Measurements from ENCODE around the gene PGLYRP2. TPM values are rescaled to one million over a fixed set of nuclear protein-coding genes. Genes with fewer than 3 reads are reported as not detected.

PGLYRP2 gene
- total and polyA plus RNA-seq, 9 of the 15 experiments (the other 6 are each of a cell fraction or from before 2014, with no cell fraction given): not detected

DNA sequence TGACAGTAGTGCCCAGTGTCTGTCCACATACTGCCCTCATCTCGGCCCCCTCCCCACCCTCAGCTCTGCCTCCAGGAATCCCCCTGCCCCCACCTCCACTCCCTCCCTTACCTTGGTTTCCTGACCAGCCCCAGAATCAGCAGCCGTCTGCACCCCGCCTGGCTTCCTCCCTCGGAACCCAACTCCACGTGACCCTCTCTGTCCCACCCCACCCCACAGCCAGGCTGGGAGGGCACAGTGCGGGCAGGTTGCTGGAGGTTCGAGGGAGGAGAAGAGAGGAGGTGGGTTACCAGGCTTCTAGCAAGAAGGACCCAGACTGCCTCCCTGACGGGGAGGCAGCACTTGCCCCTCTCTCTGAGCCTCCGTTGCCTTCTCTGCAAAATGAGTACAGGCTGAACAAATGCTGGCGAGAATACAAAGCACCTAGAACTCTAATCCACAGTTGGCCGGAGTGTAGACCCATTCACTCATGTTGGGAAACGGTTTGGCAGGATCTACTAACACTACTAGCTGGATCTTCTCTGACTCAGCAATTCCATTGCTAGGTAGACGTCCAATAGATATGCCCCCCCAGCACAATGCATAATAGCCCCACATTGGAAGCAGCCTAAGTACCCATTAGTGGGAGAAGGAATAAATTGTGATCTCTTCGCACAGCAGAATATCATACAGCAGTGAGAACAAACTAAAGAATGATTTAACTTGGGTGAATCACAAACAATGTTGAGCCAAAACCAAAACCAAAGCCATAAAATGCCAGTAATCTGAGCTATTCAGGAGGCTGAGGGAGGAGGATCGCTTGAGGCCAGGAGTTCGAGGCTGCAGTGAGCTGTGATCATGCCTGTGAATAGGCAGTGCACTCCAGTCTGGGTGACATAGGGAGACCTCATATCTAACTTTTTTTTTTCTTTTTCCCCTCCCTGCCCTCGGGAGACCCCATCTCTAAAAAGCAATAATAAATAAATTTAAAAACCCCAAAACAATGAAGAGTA is 14.6 kb downstream of the PGLYRP2 start, which contains the start of gene RASAL3:
Gene RASAL3 (minus strand): TSS at position 151 of the 992 bp plus-strand sequence. CDS start 186 bp downstream, outside the sequence.
- CTCF ChIA-PET (ENCODE audit: low intra/inter-chr PET ratio): no interaction called here

More for the DNA sequence above, 14.6 kb downstream of the PGLYRP2 start, which contains the start of gene RASAL3:
- FAIRE-seq (no peak), ATAC-seq (no peak; the same call in 2 of the 3 replicates), DNase-seq (ENCODE audit: extremely low read depth in 1 of 4, low spot score in 3 of 4) (no peak)
- H3K4me3 ChIP-seq: no peak within 1 kb of the TSS
- H3K9me1 ChIP-seq (ENCODE audit: control insufficient read depth, insufficient read depth, low read length): no peaks in the 10 kb centered on the region
- POLR2A ChIA-PET: no interaction called here
- no peaks in the 10 kb centered on the region for H3K79me2 ChIP-seq (ENCODE audit: control insufficient read depth, insufficient read depth, low read length)
- no TSS peak for BruUV-seq (replicated peaks)
- TF ChIP-seq, protein P1, sequence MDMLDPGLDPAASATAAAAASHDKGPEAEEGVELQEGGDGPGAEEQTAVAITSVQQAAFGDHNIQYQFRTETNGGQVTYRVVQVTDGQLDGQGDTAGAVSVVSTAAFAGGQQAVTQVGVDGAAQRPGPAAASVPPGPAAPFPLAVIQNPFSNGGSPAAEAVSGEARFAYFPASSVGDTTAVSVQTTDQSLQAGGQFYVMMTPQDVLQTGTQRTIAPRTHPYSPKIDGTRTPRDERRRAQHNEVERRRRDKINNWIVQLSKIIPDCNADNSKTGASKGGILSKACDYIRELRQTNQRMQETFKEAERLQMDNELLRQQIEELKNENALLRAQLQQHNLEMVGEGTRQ (CRISPR knock-in tag; IDR thresholded peaks at IDR 0.05): peak; percentile 39; the same call in 1 of the 2 replicates
- TF ChIP-seq CAMTA2 (CRISPR knock-in tag; conservative IDR thresholded peaks at IDR 0.05): no peak
- no peak for TF ChIP-seq MEF2A (IDR thresholded peaks at IDR 0.05; ENCODE audit: control insufficient read depth, low read depth, low read length)
- TF ChIP-seq, protein P2, sequence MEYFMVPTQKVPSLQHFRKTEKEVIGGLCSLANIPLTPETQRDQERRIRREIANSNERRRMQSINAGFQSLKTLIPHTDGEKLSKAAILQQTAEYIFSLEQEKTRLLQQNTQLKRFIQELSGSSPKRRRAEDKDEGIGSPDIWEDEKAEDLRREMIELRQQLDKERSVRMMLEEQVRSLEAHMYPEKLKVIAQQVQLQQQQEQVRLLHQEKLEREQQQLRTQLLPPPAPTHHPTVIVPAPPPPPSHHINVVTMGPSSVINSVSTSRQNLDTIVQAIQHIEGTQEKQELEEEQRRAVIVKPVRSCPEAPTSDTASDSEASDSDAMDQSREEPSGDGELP (CRISPR knock-in tag; IDR thresholded peaks at IDR 0.05; ENCODE audit: borderline replicate concordance): no peak
- no peak for TF ChIP-seq FOSL1 (tag; conservative IDR thresholded peaks at IDR 0.05)
- TF ChIP-seq CEBPB (tag; IDR thresholded peaks at IDR 0.05): no peak
- TF ChIP-seq, protein P3, sequence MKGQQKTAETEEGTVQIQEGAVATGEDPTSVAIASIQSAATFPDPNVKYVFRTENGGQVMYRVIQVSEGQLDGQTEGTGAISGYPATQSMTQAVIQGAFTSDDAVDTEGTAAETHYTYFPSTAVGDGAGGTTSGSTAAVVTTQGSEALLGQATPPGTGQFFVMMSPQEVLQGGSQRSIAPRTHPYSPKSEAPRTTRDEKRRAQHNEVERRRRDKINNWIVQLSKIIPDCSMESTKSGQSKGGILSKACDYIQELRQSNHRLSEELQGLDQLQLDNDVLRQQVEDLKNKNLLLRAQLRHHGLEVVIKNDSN (CRISPR knock-in tag; IDR thresholded peaks at IDR 0.05): 0 out of 2 replicates have a peak, but pooled peaks have one; percentile 40
- TF ChIP-seq MAFK (IDR thresholded peaks at IDR 0.05; ENCODE audit: low read length): peak; percentile 23; the same call in 1 of the 2 replicates
- TF ChIP-seq C11orf30 (IDR thresholded peaks at IDR 0.05; ENCODE audit: low read depth): peak; percentile 74
- TF ChIP-seq RBM25 (IDR thresholded peaks at IDR 0.05; ENCODE audit: low read depth, low read length, severe bottlenecking): peak; percentile 48
- TF ChIP-seq TAF9B (IDR thresholded peaks at IDR 0.05; ENCODE audit: partially characterized antibody): no peak
- TF ChIP-seq MAFG (tag; conservative IDR thresholded peaks at IDR 0.05): peak; percentile 60
- peak; percentile 85 for TF ChIP-seq ZNF316 (IDR thresholded peaks at IDR 0.05)
- H3K9me3 ChIP-seq (replicated peaks; ENCODE audit: control insufficient read depth, insufficient read depth, low read depth, low read length): no peaks in the 10 kb centered on the region
- H3K27me3 ChIP-seq (ENCODE audit: control insufficient read depth in 2 of 2, insufficient read depth in 2 of 2, low read length in 2 of 2): peaks cover 3 to 25% of the 10 kb centered on the region in 2 experiments; a peak in 2 of 5 replicates
- H3K9ac ChIP-seq (ENCODE audit: insufficient read depth in 1 of 2, low read depth in 2 of 2, low read length in 2 of 2): no peak within 1 kb of the TSS; a peak in 1 of 4 replicates
- intact Hi-C loops (cut with micrococcal nuclease): no loop called here
- H3K36me3 ChIP-seq (ENCODE audit: control insufficient read depth, insufficient read depth, low read length): no peaks in the 10 kb centered on the region
- no peak within 1 kb of the TSS for H3K27ac ChIP-seq (ENCODE audit: extremely low read depth, low read depth, low read length)
- H3K4me2 ChIP-seq (ENCODE audit: insufficient read depth, low read length): no peak within 1 kb of the TSS
- no peak within 1 kb of the TSS for H2AFZ ChIP-seq (ENCODE audit: low read depth, low read length)
- 11% methylated on average over 14 of the region's 17 CpGs for WGBS (ENCODE audit: insufficient coverage, low coverage, missing lambda C conversion rate)
- no peaks in the 10 kb centered on the region for H4K20me1 ChIP-seq (replicated peaks; ENCODE audit: control insufficient read depth, insufficient read depth, low read length)
- peaks cover 3 to 9% of the 10 kb centered on the region in 2 experiments; a peak in 4 of 5 replicates for H3K4me1 ChIP-seq (replicated peaks in 1 of 2; ENCODE audit: control insufficient read depth in 2 of 2, insufficient read depth in 2 of 2, low read length in 2 of 2)
- in situ Hi-C loops (cut with MboI): no loop called here
